Coronary artery (tissue), 2 donors: ENCODE data around the gene C1QTNF12.

Experiments used
- DNase-seq: peaks from one replicate; pipeline ENCODE4 v3.0.0-alpha.2; 2017; ENCODE audit warnings: low spot score
- H3K27ac ChIP-seq, 2 donors: fragments of 200-600 bp; sonication (generic); one replicate each; pipeline ENCODE4 v1.5.1; 2016 to 2019
- H3K4me3 ChIP-seq: fragments of 200-600 bp; sonication (generic); 2 replicates; pipeline ENCODE4 v1.5.1; 2016; ENCODE audit warnings: mild to moderate bottlenecking, moderate library complexity
- CTCF ChIP-seq: fragments of 200-600 bp; sonication (generic); IDR thresholded peaks from one replicate; pipeline ENCODE4 v1.5.1; 2019; ENCODE audit warnings: antibody characterized with exemption

C1QTNF12 gene

DNA sequence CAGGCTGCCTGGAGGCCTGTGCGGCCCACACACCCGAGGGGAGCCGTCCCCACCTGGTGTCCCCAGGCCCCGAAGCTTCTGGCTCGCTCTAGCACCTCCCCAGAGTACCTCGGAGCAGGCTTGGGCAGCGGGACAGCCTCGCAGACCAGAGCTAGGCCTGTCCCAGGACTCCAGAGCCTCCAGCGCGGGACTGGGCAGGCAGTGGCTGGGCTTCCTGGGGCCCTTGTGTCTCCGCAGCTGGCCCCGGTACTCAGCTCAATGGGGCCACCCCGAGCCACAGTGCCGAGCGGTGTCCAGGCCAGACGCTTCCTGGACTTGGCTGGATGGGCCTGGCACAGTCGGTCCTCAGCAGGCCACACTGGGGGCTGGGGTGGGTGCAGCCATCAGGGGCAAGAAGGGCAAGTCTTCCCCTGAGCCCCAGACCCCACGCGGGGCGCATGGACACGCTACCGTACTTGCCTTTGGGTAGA, 38.6 kb upstream of the C1QTNF12 start:
- no peak overlapping the region for H3K4me3 ChIP-seq
- DNase-seq = no peak
- TF ChIP-seq CTCF = no peak
- no peak overlapping the region for H3K27ac ChIP-seq

GRCh38 chr1:1284221-1285101, 37.9 kb upstream of the C1QTNF12 start:
- TF ChIP-seq CTCF = no peak
- no peak overlapping the region for H3K27ac ChIP-seq
- no peak overlapping the region for H3K4me3 ChIP-seq
- DNase-seq = no peak

DNA sequence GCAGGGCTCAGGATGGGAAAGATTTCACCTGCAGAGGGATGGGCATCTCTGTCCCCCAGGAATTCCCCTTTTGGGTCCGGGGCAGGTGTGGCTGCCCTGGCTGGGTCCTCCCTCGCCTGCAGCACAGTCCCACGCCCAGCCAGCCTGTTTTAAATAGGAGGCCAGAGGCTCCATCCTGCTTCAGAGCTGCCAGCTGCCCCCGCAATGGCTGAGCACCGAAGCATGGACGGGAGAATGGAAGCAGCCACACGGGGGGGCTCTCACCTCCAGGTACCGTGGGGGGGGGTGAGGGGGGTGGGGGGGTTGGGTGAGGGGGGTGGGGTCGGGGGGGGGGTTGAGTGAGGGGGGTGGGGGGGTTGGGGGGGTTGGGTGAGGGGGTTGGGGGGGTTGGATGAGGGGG, 37.3 kb upstream of the C1QTNF12 start:
- DNase-seq = no peak
- no peak overlapping the region for H3K27ac ChIP-seq
- no peak overlapping the region for H3K4me3 ChIP-seq
- no peak for TF ChIP-seq CTCF

GRCh38 chr1:1282998-1283397, 36.5 kb upstream of the C1QTNF12 start:
- no peak for DNase-seq
- TF ChIP-seq CTCF = no peak
- Histone ChIP-seq H3K27ac (no peak overlapping the region), H3K4me3 (no peak overlapping the region)

- Histone ChIP-seq H3K27ac (no peak overlapping the region), H3K4me3 (no peak overlapping the region)
- TF ChIP-seq CTCF = no peak
- DNase-seq = no peak
These were observed 35.2 kb upstream of the C1QTNF12 start for GRCh38 chr1:1281533-1282321.

DNA sequence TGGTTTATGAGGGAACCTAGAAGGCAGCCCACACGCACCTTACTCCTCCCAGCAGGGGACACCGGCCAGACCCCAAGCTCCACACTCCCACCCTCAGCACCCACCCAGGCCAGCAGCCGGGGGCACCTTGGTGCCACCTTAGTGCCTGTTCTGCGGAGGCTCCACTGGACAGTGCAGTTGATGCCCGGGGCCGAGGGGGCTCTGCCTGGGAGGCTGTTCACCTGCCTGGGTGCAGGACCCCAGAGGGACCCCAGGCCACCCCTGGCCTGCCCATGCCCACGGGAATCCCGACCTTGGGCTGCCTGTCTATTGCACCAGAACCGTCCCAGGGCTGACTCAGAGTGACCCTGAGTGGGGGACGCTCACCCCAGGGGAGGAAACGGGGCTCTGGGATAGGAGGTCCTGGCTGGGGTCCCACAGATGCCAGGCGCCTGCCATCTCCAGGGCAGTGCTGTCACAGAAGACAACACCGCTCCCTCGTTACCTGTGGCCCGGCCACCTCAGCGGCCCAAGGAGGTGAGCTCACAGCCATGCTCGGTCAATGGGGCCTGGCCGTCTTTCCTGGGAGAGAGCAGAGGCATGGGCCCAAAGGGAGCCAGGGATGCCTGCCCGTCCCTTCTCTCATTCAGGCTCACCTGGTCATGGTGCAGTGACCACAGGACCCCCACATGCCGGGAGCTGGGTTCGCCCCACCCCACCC, 34.4 kb upstream of the C1QTNF12 start:
- TF ChIP-seq CTCF = no peak
- H3K4me3 ChIP-seq = no peak overlapping the region
- H3K27ac ChIP-seq = no peak overlapping the region
- DNase-seq = no peak
